ENCODE data around the gene TCOF1.

Gene TCOF1

DNA sequence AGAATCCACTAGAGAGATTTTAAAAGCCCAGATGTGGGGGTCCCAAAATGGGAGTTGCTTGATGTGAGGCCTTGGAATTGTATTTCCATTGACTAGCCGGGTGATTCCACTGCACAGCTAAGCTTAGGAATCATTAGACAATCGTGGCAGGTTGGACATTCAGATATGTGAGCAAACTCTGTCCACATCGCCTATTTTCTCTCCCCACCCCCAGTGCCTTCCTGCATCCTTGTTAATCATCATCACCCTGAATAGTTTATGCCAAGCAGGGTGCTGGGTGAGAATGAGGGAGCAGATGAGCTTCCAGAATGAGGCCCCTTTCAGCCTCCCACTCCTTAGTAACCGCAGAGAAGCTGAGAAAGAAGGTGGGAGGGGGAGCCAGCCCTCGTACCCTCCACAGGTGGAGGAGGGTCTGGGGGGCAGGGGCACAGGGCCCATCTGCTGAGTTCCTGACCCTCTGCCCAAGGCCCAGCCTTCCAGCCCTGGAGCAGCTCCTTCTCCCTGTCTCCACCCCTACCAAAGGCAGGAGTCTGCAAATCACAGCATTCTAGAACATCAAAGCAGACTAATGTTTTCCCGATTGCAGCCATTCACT lies 7.7 kb upstream of the TCOF1 start:
- H3K4me3 ChIP-seq (ENCODE audit: low read depth, low read length), result no peak overlapping the region

DNA sequence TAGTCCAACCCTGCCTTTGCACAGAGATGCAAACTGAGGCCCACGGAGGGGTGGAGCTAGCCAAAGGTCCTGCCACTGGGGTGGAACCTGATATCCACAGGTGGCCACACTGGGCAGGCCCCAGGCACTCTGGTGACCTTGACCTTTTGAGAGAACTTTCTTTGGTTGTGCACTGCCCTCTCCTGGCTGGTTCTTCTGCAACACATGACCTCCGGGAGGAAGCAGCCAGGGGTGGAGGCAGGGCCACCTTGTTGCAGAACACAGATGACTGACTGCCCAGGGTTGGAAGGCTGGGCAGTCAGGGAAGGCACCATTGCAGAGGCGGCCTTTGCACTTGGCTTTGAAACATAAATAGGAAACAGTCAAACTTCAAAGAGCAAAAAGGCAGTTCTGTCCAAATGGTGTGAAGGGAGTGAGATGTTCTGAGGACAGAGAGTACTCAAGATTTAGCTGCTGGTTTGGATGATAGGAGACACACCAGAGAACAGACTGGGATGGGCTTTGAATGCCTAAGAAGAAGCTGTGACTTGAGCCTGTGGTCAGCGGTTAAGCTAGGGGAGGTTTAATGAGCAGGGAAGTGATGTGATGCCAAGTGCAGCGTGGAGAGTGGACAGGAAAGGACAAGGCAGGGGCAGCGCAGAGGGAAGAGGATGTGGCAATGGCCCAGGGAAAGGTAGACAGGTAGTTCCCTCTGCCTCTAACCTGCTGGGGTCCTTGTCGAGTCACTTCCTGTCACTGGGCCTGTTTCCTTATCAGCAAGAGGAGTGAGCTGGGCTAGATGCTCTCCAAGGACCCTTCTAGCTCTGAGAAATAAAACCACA lies 6.8 kb upstream of the TCOF1 start:
- no peak overlapping the region for H3K4me3 ChIP-seq (ENCODE audit: low read depth, low read length)

DNA sequence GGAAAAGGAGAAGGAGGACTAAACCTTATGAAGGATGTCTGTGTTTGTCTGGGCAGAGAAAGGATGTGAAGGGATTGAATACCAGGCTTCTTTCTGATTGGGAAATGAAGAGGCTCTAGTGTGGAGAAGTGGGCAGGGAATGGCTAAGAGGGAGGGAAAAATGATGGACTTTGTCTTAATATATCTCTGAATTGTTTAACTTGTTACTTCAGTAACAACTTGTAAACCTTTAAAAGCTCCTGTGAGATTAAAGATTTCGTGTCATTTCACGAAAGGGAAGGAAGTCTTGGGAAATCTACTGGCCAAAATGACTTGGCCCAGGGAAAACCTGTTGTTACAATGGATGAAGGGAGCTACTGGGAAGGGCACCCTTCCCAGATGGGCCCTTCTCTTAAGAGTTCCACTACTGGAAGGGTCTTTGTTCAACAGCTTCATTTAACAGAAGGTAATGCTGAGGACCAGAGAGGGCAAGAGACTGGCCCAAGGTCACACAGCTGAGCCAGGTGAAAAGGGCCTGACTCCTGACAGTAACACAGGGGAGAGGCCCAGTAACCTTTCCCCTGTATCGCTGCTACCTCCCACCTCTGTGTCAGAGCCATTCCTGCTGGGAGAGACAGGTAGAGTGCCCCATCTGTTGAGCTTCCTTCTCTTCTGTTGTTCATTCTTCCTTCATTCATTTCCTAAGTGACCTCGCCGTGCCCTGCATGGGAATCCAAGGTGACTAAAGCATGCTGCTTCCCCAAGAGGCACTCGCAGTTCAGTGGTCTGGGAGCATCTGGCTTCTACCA lies 5.1 kb upstream of the TCOF1 start:
- H3K4me3 ChIP-seq (ENCODE audit: low read depth, low read length), result no peak overlapping the region

GRCh38 chr5:150353032-150353675 lies 4.3 kb upstream of the TCOF1 start:
- no peak overlapping the region for H3K4me3 ChIP-seq (ENCODE audit: low read depth, low read length)

DNA sequence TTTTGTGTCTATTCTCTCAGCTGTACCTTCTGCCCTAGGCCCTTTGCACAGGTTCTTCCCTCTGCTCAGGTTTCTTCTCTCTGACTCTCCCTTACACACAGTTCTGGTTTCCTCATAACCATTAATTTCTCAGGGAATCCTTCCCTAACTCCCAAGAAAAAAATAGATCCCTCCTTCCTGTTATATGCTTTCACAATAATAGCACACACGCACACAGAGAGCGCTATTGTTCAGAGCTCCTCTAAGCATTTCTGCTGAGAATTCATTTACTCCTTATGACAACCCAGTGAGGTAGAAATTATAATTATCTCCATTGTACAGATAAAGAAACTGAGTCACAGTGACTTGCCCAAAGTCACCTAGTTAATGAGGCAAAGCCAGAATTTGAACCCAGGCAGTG lies 1.7 kb upstream of the TCOF1 start:
- H3K4me3 ChIP-seq (ENCODE audit: low read depth, low read length), result no peak overlapping the region

GRCh38 chr5:150356575-150357294 lies 762 bp upstream of the TCOF1 start:
- peak overlapping the region; percentile 31 for H3K4me3 ChIP-seq (ENCODE audit: low read depth, low read length)

GRCh38 chr5:150358261-150359095 lies 981 bp downstream of the TCOF1 start:
- peak overlapping the region; percentile 77 for H3K4me3 ChIP-seq (ENCODE audit: low read depth, low read length)

- no peak overlapping the region for H3K4me3 ChIP-seq (ENCODE audit: low read depth, low read length)
Observed at GRCh38 chr5:150361301-150361700, 3.8 kb downstream of the TCOF1 start.

- no peak overlapping the region for H3K4me3 ChIP-seq (ENCODE audit: low read depth, low read length)
Observed at GRCh38 chr5:150363185-150363584, 5.7 kb downstream of the TCOF1 start.

DNA sequence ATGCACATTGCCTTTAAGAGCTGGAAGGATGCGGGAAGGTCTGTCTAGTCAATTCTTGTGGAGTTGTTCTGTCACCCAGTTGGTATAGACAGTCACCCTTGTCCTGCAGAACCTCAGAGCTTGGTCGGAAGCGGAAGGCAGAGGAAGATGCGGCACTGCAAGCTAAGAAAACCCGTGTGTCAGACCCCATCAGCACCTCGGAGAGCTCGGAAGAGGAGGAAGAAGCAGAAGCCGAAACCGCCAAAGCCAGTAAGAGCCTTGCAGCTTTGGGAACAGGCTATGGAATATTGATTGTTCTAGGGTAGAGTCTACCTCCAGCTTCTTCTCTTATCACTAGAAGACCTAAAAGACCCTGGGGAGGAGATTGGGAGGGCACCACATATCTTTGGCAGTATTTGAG lies 6.5 kb downstream of the TCOF1 start:
- no peak overlapping the region for H3K4me3 ChIP-seq (ENCODE audit: low read depth, low read length)

- no peak overlapping the region for H3K4me3 ChIP-seq (ENCODE audit: low read depth, low read length)
Observed at GRCh38 chr5:150368526-150368925, 11.0 kb downstream of the TCOF1 start.

GRCh38 chr5:150372639-150373038 lies 15.1 kb downstream of the TCOF1 start:
- no peak overlapping the region for H3K4me3 ChIP-seq (ENCODE audit: low read depth, low read length)

GRCh38 chr5:150374651-150375050 lies 17.2 kb downstream of the TCOF1 start:
- no peak overlapping the region for H3K4me3 ChIP-seq (ENCODE audit: low read depth, low read length)

GRCh38 chr5:150376799-150377771 lies 19.6 kb downstream of the TCOF1 start:
- H3K4me3 ChIP-seq (ENCODE audit: low read depth, low read length), result no peak overlapping the region

GRCh38 chr5:150377964-150378694 lies 20.6 kb downstream of the TCOF1 start:
- no peak overlapping the region for H3K4me3 ChIP-seq (ENCODE audit: low read depth, low read length)

DNA sequence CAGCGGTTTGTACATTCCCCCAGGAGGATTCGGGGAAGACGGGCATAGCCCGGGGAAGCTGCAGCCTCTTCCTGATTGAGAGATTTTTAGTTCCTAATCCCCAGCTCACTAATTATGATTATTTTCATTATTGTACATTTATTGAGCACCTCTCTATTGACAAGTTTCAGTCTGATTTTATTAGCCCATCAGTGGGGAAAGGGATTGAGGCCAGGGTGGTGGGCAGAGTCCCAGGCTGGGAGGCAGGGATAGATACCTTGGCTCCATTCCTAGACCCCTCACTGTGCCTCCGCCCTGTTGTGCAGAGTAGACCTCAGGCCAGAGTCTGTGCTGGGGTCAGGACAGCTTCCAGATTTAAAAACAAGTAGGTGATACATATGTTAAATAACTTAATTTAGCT lies 27.2 kb downstream of the TCOF1 start:
- H3K4me3 ChIP-seq (ENCODE audit: low read depth, low read length), result no peak overlapping the region

DNA sequence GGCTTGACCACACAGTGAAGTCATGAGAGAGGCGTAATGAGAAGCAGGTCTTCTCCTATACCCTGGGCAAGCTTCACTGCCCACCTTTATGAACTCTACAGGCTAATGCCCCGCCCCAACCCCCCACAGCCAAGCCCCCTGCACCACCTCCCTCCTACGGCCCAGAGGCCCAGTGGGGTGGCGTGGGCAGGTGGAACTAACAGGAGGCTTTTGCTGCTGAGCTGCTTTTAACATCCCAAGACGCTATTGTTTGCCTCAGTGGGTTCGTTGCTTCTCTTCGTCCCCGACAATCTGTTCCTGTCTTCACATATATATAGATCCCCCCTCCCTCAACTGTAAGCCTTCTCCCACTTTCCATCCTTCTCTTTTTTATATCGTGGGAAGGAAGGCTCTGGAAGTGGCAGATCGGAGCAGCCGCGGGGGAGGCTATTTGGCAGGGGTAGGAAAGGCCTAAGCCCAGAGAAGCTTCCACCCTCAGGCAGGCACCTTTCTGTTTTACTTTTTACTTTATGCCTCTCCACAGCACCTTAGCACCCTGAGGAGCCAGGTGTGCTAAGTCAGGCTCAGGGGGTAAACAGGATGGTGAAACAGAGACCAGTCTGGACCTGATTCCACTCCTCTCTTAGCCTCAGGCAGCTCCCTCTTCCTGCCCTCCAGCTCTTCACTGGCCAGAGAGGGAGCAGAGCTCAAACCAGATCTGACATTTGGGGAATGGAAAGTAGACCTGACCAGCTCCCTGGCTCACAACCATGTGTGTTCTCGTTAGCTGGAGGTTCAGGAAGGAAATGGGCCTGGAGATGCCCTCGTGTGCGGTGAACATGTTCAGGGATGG lies 28.7 kb downstream of the TCOF1 start:
- H3K4me3 ChIP-seq (ENCODE audit: low read depth, low read length), result no peak overlapping the region

Measured in iPS-11a (cell line).